Eye (tissue), 1 donor: ENCODE measurements around the gene NUDCD3.
A peak's percentile ranks its signal among the peaks of the same experiment; 100 is the strongest.
"Not testable (repeated sequence)": the region's sequence is repeated elsewhere in the genome, so short reads cannot be mapped to it uniquely, and the experiment has no call there.

ENCODE experiments used
- DNase-seq: peaks from one replicate; pipeline ENCODE4 v3.0.0-alpha.2; 2015

The NUDCD3 gene

GRCh38 chr7:44515590-44516268 lies 25.3 kb upstream of the NUDCD3 start:
- no peak for DNase-seq

DNA sequence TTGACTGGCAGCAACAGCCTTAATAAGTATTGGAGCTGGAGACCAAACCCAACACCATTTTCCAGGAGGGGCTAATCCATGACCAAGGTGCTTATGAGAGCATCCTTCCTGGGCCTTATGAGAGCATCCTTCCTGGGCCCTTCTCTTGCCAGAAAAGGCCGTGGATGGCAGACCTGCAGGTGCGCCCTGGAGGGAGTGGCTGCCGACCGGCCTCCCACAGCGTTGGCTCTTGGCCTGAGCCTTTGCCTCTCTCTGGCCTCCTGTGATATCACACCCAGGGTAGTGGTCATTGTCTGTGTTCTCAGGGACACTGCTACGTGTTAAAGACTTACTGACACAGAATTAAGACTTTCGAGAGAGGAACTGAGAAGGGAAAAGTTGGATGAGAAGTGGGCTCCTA lies 22.3 kb upstream of the NUDCD3 start:
- DNase-seq: no peak

DNA sequence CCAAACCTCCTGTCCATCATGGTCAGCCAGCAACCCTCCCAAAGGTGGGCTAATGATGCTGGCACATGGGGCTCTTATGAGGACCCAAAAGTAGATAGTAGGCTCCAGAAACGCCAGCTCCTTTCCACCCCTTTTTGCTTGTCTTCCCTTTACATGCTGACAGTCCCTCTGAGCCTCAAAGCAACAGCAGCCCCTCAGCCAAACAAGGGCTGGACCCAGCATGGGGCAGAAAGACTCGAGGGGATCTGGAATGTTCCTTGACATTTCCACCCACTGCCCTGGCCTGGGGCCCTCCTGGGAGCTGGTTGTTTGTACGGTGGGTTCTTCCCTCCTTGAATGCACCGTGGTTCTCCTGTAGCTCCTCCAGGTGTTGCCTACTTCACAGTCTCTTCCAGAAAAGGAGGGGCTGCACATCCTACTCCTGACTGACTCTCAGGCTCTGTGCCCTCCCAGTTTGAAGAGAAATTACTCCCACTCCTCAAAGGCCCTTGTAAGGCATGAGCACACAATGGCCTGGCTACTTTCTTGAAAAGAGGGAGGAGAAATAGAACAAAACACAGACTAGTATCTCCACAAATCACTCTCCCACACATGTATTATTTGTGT lies 21.5 kb upstream of the NUDCD3 start:
- no peak for DNase-seq

GRCh38 chr7:44511236-44511635 lies 20.8 kb upstream of the NUDCD3 start:
- DNase-seq: no peak

- DNase-seq: no peak
Measured at GRCh38 chr7:44508328-44509030, 18.0 kb upstream of the NUDCD3 start.

- DNase-seq: not testable (repeated sequence)
Measured at GRCh38 chr7:44506592-44507288, 16.3 kb upstream of the NUDCD3 start.

GRCh38 chr7:44505595-44505994 lies 15.1 kb upstream of the NUDCD3 start:
- DNase-seq: no peak

DNA sequence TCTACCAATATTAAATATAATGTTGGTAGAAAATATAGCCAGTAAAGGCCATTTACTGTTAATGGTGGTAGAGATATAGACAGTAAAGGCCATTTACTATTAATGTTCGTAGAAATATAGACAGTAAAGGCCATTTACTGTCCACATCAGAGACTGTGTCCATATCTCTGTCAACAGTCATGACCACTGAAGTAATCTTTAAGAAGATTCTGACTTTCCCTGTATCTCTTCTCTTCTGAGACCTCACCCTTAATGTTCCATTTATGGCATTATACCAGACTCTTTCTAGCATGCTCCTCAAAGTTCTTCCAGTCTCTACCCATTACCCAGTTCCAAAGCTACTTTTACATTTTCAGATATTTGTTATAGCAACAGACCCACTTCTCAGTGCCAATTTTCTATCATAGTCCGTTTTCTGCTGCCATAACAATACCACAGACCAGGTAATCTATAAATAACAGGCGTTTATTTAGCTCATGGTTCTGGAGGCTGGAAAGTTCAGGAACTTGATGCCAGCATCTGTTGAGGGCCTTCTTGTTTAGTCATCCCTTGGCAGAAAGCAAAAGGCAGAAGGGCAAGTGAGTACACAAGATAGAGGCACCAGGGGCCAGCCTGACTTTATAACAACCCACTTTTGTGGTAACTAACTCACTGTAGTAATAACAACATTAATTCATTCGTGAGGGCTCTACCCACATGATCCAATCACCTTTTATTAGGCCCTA lies 7.9 kb upstream of the NUDCD3 start:
- no peak for DNase-seq

DNA sequence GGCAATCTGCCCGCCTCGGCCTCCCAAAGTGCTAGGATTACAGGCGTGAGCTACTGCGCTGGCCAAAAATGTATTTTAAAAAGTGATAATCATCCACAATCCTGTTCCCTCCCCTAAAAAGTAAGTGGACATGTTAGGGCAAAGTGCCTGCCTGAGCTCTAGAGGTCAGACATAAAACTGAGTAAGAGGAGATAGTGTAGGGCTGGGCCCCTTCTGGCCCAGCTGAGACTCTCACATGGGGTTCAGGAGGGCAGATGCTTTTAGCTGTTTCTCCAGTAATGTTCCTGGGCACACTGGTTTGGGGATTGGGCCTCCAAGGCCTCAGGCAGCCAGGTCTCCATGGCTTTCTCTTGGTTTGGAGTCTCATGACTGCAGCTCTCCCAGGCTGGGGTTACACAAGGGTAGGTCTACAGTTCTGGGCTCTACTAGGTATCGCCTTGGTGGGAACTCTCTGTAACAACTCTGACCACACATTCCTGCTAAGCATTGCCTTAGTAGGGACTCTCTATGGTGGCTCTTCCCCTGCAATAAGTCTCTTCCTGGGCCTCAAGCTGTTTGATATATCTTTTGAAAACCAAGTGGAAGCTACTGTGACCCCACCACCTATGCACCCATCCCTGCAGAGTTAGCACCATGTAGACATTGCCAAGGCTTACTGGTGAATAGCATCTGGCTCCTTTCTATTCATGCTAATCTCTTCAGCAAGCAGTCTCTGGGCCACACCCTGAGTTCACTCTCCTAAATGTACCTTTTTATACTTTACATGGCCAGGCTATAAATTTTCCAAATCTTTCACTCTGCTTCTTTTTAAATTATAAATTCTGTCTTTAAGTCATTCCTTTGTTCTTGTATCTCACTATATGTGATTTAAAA lies 6.9 kb upstream of the NUDCD3 start:
- no peak for DNase-seq

GRCh38 chr7:44496385-44496784 lies 5.9 kb upstream of the NUDCD3 start:
- no peak for DNase-seq

GRCh38 chr7:44494960-44495359 lies 4.5 kb upstream of the NUDCD3 start:
- DNase-seq: no peak

GRCh38 chr7:44491229-44491628 lies 771 bp upstream of the NUDCD3 start:
- DNase-seq: no peak

- no peak for DNase-seq
Measured at GRCh38 chr7:44489955-44490350, 505 bp downstream of the NUDCD3 start.

- DNase-seq: no peak
Measured at GRCh38 chr7:44488955-44489354, 1.5 kb downstream of the NUDCD3 start.

DNA sequence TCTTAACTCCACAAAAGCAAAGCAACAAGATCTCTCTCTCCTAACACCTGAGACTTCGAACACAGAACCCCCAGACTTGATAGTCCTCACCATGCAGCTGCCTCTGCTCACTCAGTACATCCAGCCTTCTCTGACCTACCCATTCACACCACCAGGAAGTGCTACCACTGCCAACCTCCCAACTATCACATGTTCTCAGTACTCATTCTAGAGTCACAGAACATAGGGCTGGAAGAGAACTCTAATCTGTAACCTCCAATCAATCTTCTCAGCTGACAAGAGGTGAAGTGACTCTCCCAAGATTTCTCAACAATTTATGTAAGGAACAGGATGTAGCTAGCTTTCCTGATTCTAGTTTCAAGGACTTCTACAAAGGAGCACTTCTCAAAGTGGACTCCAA lies 3.8 kb downstream of the NUDCD3 start:
- DNase-seq: no peak

- no peak for DNase-seq
Measured at GRCh38 chr7:44486001-44486400, 4.5 kb downstream of the NUDCD3 start.

GRCh38 chr7:44484482-44485313 lies 5.8 kb downstream of the NUDCD3 start:
- no peak for DNase-seq

DNA sequence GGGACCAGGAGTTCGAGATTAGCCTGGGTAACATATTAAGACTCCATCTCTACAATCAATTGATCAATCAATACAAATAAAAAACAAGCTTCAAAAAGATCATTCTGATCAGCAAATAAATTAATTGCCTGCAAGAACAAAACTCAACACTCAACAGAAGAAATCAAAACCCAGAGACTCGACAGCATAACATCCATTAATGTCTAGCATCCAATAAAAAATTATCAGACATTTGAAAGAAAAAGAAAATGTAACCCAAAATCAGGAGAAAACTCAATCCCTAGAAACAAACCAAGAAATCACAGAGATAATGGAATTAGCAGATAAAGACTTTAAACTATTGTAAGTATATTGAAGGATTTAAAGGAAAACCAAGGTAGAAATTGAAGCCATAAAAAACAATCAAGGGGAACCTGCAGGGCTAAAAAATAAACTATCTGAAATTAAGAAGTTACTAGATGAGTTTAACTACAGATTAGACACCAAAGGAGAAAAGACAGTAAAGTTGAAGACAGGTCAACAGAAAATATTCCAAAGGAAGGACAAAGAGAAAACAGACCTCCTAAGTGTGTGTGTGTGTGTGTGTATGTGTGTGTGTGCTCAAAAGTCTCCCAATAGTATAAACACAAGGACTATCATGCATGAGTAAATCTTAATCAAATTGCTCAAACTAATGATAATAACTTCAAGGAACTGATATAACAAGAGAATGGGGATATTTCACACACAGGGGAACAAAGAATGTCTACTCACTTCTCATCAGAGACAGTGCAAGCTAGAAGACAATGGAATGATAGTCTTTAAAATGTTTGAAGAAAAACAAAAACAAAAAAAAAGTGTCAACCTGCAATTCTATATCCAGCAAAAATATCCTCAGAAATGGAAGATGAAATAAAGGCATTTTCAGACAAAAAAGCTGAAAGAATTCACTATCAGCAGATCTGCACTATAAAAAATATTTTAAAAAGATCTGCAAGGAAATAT lies 7.7 kb downstream of the NUDCD3 start:
- DNase-seq: peak; percentile 14

- DNase-seq: no peak
Measured at GRCh38 chr7:44477938-44478337, 12.5 kb downstream of the NUDCD3 start.
